Coronary artery (tissue), 2 donors: ENCODE data around the gene EVL.

Experiments
- DNase-seq: peaks from one replicate; pipeline ENCODE4 v3.0.0-alpha.2; 2017; ENCODE audit warnings: low spot score
- H3K27ac ChIP-seq, 2 donors: fragments of 200-600 bp; sonication (generic); one replicate each; pipeline ENCODE4 v1.5.1; 2016 to 2019
- H3K4me3 ChIP-seq: fragments of 200-600 bp; sonication (generic); 2 replicates; pipeline ENCODE4 v1.5.1; 2016; ENCODE audit warnings: mild to moderate bottlenecking, moderate library complexity
- TF ChIP-seq, protein P1 (sequence below): fragments of 200-600 bp; sonication (generic); IDR thresholded peaks from one replicate; pipeline ENCODE4 v1.5.1; 2019; ENCODE audit warnings: antibody characterized with exemption

EVL gene

DNA sequence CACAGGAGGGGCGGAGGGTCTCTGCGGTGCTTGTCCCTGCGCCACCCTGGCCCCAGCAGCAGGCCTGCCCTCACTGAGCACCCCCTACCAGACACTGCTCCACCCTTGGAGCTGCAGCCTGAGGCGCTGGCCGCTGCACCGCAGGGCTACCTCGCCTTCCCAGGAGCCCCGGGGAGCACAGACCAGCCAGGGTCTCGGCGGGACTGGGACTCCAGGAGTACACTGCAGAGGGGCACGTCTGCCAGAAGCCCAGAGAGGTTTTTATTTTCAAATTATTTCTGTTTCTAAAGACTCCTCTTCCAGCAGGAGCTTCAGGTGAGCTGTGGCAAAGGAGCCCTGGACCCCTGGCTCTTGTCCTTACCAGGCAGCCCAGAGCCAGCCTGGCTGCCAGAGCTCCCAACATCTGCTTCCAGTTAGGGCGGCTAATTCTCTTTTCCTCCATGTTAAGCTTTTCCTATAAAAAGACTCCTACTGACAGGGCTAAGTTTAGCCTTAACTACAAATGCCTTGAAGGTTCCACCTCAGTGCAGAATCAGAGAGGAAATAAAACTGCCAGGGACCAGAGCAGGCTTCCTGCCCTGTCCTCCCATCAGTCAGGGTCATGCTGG is 67.8 kb downstream of the EVL start:
- no peak overlapping the region for H3K4me3 ChIP-seq
- DNase-seq = no peak
- TF ChIP-seq, protein P1, sequence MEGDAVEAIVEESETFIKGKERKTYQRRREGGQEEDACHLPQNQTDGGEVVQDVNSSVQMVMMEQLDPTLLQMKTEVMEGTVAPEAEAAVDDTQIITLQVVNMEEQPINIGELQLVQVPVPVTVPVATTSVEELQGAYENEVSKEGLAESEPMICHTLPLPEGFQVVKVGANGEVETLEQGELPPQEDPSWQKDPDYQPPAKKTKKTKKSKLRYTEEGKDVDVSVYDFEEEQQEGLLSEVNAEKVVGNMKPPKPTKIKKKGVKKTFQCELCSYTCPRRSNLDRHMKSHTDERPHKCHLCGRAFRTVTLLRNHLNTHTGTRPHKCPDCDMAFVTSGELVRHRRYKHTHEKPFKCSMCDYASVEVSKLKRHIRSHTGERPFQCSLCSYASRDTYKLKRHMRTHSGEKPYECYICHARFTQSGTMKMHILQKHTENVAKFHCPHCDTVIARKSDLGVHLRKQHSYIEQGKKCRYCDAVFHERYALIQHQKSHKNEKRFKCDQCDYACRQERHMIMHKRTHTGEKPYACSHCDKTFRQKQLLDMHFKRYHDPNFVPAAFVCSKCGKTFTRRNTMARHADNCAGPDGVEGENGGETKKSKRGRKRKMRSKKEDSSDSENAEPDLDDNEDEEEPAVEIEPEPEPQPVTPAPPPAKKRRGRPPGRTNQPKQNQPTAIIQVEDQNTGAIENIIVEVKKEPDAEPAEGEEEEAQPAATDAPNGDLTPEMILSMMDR = no peak
- peak overlapping the region in 1 of 2 donors; percentile 57 for H3K27ac ChIP-seq

DNA sequence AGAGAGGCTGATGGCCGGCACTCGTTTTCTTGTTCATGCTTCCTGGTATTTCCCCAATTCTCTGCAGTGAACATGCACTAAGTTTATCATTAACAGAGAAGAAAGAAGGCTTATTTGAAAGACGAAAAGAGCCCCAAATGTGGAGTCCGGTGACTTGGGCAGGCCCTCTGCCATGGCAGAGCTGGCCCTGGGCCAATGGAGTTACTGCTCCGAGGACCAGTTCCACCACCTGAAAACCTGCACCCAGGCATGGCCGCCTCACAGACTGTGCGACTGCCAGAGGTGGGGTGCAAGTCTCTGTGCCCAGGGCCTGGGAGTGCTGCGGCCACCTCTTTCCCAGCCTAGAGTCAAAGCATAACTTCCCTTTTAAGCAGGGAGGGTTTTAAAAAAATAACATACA is 69.4 kb downstream of the EVL start:
- TF ChIP-seq, protein P1 = no peak
- no peak overlapping the region for H3K27ac ChIP-seq
- DNase-seq = no peak
- no peak overlapping the region for H3K4me3 ChIP-seq

DNA sequence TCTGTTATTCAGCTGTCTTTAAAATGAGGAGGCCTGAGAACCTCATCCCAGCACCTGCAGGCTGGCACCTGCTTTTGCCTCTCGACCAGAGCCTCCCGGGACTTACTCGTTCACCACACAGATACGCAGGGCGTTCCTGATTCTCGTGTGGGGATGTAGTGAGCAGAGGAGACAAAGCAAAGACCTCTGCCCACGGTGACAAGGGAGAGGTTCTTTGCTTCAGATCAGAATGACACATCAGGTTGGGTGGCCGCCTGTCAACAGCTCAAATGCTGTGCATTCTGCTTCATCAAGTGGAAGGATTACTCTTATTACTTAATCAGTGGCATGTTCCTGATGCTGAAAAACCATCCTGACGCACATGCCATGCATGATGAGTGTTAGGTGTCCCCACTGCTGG is 69.9 kb downstream of the EVL start:
- H3K4me3 ChIP-seq = no peak overlapping the region
- DNase-seq = no peak
- no peak overlapping the region for H3K27ac ChIP-seq
- TF ChIP-seq, protein P1 = no peak

DNA sequence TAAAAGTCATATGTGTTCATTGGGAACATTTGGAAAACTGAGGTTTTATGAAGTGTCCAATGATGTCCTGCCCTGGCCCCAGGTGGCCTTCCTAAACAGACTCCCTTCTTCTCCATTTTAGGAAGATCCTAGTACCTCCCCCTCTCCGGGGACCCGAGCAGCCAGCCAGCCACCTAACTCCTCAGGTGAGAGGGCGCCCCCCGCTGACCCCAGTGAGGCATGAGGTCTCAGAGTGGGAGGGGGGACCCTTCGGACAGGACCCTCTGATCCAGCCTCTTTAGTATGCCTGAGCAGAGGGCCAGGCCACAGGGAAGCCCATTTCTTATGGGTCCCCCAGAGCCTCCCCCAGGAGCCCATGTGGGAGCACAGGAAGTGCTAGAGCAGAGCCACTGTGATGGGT is 70.6 kb downstream of the EVL start:
- no peak for DNase-seq
- H3K27ac ChIP-seq = no peak overlapping the region
- H3K4me3 ChIP-seq = no peak overlapping the region
- TF ChIP-seq, protein P1 = no peak

DNA sequence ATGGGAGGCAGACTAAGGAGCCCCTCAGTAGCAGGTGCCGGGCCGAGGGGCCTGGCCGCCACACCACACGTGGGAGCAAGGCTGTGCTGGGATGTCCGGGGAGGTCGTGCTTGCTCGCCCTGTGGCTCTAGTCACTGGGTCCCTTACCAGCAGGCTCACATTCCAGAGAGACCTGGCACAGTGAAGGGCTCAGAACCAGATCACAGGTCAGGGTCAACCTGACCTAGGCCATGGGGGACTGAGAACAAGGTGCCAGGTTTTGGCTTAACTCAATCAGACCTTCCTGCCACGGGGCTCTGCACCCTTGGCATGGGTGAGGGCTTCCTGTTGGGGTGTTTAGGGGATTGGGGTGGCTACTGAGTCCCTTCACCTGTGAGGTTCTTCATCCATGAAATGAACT is 72.0 kb downstream of the EVL start:
- H3K4me3 ChIP-seq = no peak overlapping the region
- no peak overlapping the region for H3K27ac ChIP-seq
- TF ChIP-seq, protein P1 = no peak
- no peak for DNase-seq

DNA sequence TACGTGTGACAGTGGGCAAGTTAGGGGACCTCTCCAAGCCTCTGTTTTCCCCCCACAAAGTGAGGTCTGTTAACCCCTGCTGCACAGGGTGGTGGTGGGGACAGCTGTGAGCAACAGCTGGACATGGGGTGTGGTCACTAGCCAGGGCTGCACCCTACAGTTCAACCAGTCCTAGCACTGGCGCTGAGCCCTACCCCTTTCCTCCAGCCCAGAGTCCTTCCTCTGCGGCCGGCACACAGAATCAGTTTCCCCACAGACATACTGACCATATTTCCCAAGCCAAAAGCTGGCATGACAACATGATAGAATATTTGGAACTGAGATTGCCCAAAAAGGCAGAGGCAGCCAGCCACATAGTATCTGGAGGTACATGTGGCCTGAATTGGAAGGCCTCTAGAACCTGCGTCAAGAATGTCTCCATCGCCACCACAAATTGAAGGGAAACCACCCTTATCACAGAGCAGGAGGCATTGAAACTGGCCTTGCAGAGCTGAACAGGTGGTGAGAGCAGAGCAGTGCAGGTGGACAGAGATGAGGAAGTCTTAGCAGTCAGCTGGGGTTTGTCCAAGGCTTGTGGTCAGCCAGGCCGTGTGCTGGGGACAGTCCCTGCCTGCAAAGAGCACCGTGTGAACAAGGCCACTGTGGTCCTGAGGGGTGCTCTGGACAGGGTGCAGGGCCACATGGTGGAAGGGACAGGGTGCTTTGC is 73.0 kb downstream of the EVL start:
- TF ChIP-seq, protein P1 = no peak
- DNase-seq = no peak
- Histone ChIP-seq H3K27ac (no peak overlapping the region), H3K4me3 (no peak overlapping the region)

DNA sequence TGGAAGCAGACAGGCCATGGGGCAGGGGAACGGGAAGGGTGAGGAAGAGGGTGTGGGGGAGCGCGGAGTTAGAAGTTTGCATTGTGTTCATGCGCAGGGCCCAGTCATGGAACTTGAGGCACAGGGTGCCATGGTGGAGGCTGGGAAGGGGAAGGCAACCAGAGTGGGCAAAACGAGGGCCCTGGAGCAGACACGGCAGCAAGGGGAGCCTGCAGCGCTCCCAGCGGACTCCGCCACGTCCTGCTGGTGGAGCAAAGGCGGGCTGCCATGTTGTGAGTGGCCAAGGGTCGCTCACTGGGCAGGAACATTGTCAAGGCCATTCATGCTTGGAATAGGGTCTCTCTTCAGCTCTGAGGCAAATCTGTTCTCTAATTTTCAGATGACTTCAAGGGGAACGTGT is 73.7 kb downstream of the EVL start:
- DNase-seq = no peak
- TF ChIP-seq, protein P1 = no peak
- Histone ChIP-seq H3K27ac (no peak overlapping the region), H3K4me3 (no peak overlapping the region)
